ENCODE data around the gene IFT57.

IFT57 gene

DNA sequence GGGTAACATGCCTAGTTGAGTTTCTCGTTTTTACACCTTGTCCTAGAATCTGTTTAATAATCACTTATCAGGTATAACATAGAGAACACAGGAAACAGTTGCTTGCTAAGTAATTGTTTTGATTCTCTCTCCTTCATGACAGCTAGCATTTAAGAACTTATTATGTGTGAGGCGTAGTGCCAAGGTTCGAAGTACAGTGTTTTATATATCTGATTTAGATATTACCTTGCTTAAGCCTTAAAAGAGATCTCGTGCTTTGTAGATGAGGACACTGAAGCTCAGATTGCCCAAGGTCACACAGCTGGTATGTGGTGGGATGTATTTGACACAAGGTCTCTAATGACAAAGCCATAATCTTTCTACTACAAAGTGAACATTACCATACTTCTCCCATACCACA lies 29.0 kb upstream of the IFT57 start:
- no peaks in the 10 kb centered on the region for H3K4me1 ChIP-seq
- no peaks in the 10 kb centered on the region for H3K36me3 ChIP-seq
- TF ChIP-seq, protein P1, sequence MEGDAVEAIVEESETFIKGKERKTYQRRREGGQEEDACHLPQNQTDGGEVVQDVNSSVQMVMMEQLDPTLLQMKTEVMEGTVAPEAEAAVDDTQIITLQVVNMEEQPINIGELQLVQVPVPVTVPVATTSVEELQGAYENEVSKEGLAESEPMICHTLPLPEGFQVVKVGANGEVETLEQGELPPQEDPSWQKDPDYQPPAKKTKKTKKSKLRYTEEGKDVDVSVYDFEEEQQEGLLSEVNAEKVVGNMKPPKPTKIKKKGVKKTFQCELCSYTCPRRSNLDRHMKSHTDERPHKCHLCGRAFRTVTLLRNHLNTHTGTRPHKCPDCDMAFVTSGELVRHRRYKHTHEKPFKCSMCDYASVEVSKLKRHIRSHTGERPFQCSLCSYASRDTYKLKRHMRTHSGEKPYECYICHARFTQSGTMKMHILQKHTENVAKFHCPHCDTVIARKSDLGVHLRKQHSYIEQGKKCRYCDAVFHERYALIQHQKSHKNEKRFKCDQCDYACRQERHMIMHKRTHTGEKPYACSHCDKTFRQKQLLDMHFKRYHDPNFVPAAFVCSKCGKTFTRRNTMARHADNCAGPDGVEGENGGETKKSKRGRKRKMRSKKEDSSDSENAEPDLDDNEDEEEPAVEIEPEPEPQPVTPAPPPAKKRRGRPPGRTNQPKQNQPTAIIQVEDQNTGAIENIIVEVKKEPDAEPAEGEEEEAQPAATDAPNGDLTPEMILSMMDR (IDR thresholded peaks at IDR 0.05): no peak
- no peaks in the 10 kb centered on the region for H3K27me3 ChIP-seq
- H3K27ac ChIP-seq: no peak overlapping the region
- H3K9me3 ChIP-seq: no peaks in the 10 kb centered on the region
- no peak for DNase-seq
- no peak overlapping the region for H3K4me3 ChIP-seq
- intact Hi-C loops (cut with DNase I; ENCODE audit: low total_unique reads): no loop called here

DNA sequence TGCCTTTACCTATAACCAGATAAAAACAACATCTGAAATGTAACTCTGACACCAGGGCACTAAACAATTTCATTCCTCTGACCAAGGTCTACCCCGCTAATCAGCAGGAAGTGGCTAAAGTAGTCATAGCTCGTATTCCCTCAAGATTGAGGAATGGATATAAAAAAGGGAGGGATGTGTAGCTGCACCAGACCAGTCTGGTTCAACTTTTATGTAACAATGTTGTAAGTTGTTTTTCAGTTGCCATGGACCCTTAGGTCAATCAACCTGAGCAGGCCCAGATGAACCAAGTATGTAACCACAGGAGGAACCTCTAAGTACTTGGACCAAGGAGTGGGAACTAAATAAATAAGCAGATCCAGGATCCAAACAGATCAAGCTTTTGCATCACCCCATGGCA lies 28.4 kb upstream of the IFT57 start:
- no peak for DNase-seq
- intact Hi-C loops (cut with DNase I; ENCODE audit: low total_unique reads): no loop called here
- no peaks in the 10 kb centered on the region for H3K27me3 ChIP-seq
- no peak overlapping the region for H3K4me3 ChIP-seq
- no peak overlapping the region for H3K27ac ChIP-seq
- no peaks in the 10 kb centered on the region for H3K36me3 ChIP-seq
- H3K4me1 ChIP-seq: no peaks in the 10 kb centered on the region
- H3K9me3 ChIP-seq: no peaks in the 10 kb centered on the region
- TF ChIP-seq, protein P1 (IDR thresholded peaks at IDR 0.05): no peak

DNA sequence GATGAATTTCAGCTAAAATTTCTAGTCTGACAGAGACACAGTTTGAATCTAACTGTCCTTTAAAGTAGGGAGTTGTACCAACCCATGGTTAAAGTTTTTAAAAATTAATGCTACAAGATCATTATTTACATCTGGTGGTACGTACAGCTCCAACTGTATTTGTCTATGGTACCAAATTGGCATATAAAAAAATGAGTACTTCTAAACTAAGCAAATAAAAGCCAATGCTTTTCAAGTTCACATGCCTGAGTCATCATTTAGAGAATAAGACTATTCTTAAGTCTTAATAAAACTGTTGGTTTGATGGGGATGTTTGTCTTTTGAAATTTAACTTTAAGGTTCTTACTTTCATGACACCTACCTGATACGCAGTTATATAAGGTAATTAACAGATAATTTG lies 21.0 kb upstream of the IFT57 start:
- Histone ChIP-seq H3K27me3 (no peaks in the 10 kb centered on the region), H3K9me3 (no peaks in the 10 kb centered on the region), H3K36me3 (no peaks in the 10 kb centered on the region), H3K4me3 (no peak overlapping the region), H3K4me1 (no peaks in the 10 kb centered on the region), H3K27ac (no peak overlapping the region)
- DNase-seq: no peak
- TF ChIP-seq, protein P1 (IDR thresholded peaks at IDR 0.05): no peak
- intact Hi-C loops (cut with DNase I; ENCODE audit: low total_unique reads): no loop called here

DNA sequence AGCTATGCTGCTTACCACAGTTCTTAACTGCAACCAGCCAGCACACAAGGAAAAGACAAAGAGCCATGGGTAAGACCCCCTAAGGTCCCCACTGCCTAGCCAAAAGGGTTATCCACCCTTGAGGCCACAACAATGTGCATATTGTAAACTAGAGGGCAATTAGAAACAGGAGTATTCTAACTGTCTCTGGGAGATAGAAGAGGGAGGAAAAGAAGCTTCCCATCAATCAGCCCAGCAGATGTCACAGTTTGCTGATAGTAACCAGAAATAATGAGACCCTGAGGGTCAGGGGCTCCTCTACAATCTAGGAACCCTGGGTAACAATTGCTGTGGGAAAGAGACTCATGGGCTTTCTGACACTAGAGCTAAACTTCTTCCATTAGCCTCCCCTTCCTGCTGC lies 20.6 kb upstream of the IFT57 start:
- no peaks in the 10 kb centered on the region for H3K27me3 ChIP-seq
- intact Hi-C loops (cut with DNase I; ENCODE audit: low total_unique reads): no loop called here

DNA sequence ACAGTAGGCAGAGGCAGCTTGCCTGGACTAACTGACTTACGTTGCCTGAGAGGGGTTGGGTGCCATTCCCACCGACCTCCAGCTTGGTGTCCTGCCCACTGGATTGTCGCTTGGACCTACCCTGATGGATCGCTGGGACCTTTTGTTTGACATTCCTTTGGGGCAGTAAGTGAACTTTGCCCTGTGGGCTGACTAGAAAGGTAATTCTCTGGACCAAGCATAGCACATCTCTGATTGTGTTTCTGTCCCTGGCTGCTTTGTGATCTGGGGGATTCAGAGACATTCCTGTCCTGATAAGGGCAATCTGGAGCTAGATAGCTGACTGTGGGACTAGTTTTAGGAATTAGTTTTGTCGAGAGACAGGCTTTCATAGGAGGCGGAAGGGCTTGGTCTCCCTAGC lies 19.5 kb upstream of the IFT57 start:
- no peaks in the 10 kb centered on the region for H3K27me3 ChIP-seq
- no peak overlapping the region for H3K27ac ChIP-seq
- no peaks in the 10 kb centered on the region for H3K4me1 ChIP-seq
- no peaks in the 10 kb centered on the region for H3K36me3 ChIP-seq
- intact Hi-C loops (cut with DNase I; ENCODE audit: low total_unique reads): no loop called here
- TF ChIP-seq, protein P1 (IDR thresholded peaks at IDR 0.05): no peak
- no peak overlapping the region for H3K4me3 ChIP-seq
- no peak for DNase-seq
- H3K9me3 ChIP-seq: no peaks in the 10 kb centered on the region

More for the DNA sequence above, 20.6 kb upstream of the IFT57 start:
- no peaks in the 10 kb centered on the region for H3K36me3 ChIP-seq
- H3K9me3 ChIP-seq: no peaks in the 10 kb centered on the region
- H3K4me3 ChIP-seq: no peak overlapping the region
- TF ChIP-seq, protein P1 (IDR thresholded peaks at IDR 0.05): no peak
- no peak for DNase-seq
- no peaks in the 10 kb centered on the region for H3K4me1 ChIP-seq
- H3K27ac ChIP-seq: no peak overlapping the region

DNA sequence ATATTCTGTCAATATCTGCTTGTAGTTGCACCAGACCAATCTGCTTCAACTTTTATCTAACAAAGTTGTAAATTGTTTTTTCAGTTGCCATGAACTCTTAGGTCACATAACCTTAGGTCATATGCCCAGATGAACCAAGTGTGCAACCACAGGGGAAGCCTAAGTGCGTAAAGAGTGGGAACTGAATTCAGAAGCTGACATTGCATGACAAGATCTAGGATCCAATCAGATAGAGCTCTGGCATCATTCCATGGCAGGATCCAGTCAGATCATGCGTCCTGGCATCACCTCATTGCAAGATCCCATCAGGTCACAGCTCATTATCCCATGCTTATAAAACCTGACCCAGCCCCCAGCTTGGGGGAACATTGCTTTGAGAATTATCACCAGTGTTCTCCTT lies 18.9 kb upstream of the IFT57 start:
- TF ChIP-seq, protein P1 (IDR thresholded peaks at IDR 0.05): no peak
- Histone ChIP-seq H3K27me3 (no peaks in the 10 kb centered on the region), H3K4me3 (no peak overlapping the region), H3K4me1 (no peaks in the 10 kb centered on the region), H3K9me3 (no peaks in the 10 kb centered on the region), H3K27ac (no peak overlapping the region), H3K36me3 (no peaks in the 10 kb centered on the region)
- intact Hi-C loops (cut with DNase I; ENCODE audit: low total_unique reads): no loop called here
- no peak for DNase-seq

All from tibial artery (tissue), 4 donors.